ENCODE results near the gene ZFY. TPM values are rescaled to one million over a fixed set of nuclear protein-coding genes. Genes with fewer than 3 reads are reported as not detected.

The ZFY gene
- total and polyA plus RNA-seq, 2 of the 13 experiments (the other 11 are each of a cell fraction or from before 2014, with no cell fraction given), result 3.3 to 17.1 TPM

- TF ChIP-seq WIZ (CRISPR knock-in tag; IDR thresholded peaks at IDR 0.05) (no peak), MBD4 (IDR thresholded peaks at IDR 0.05; ENCODE audit: borderline replicate concordance, low read length) (no peak), HNRNPK (IDR thresholded peaks at IDR 0.05; ENCODE audit: low read depth, low read length, poor library complexity, severe bottlenecking) (no peak)
These were observed 38.0 kb downstream of the ZFY start (continued) for GRCh38 chrY:2973110-2973751.

GRCh38 chrY:2979283-2979682 lies 44.1 kb downstream of the ZFY start:
- no peaks in the 10 kb centered on the region for H3K27me3 ChIP-seq (ENCODE audit: control insufficient read depth in 1 of 2, insufficient read depth in 2 of 2, low read length in 2 of 2)
- H3K79me2 ChIP-seq (ENCODE audit: insufficient read depth, low read length), result no peaks in the 10 kb centered on the region
- no peaks in the 10 kb centered on the region for H3K9me3 ChIP-seq (ENCODE audit: low read length)
- H2AFZ ChIP-seq (ENCODE audit: low read length), result no peak overlapping the region
- FAIRE-seq (no peak), ATAC-seq (no peak), DNase-seq (ENCODE audit: low spot score) (no peak)
- no peak overlapping the region for H3K27ac ChIP-seq (ENCODE audit: extremely low read length, insufficient read depth, low read length)
- BruUV-seq (replicated peaks), result TSS peak; percentile 32
- no peaks in the 10 kb centered on the region for H4K20me1 ChIP-seq (ENCODE audit: insufficient read depth, low read length)
- in situ Hi-C loops (cut with HindIII; ENCODE audit: extremely low pct_ligation_motif_present, low pct_unique_long_range_greater_than_20kb), result no loop called here
- no peak overlapping the region for H3K4me2 ChIP-seq (ENCODE audit: low read depth, low read length)
- H3K36me3 ChIP-seq (replicated peaks in 1 of 2; ENCODE audit: control insufficient read depth in 1 of 2, insufficient read depth in 2 of 2, low read length in 2 of 2), result peaks cover 2 to 14% of the 10 kb centered on the region in 2 experiments; a peak in 1 of 5 replicates
- POLR2A ChIA-PET, result no interaction called here
- CTCF ChIA-PET (ENCODE audit: low intra/inter-chr PET ratio, low total read pairs), result no interaction called here
- TF ChIP-seq ZNF773 (CRISPR knock-in tag; IDR thresholded peaks at IDR 0.05; ENCODE audit: borderline replicate concordance), result no peak
- intact Hi-C loops (cut with micrococcal nuclease; ENCODE audit: unreplicated experiment), result no loop called here
- no peaks in the 10 kb centered on the region for H3K4me1 ChIP-seq (ENCODE audit: insufficient read depth, low read length)
- no peak overlapping the region for H3K4me3 ChIP-seq (replicated peaks in 1 of 3; ENCODE audit: insufficient read depth in 1 of 3, low read depth in 2 of 3, low read length in 3 of 3)
- H3K9ac ChIP-seq (ENCODE audit: insufficient read depth, low read depth, low read length), result no peak overlapping the region
- 95% methylated on average over 6 of the region's 6 CpGs for WGBS (ENCODE audit: low lambda C conversion rate)

DNA sequence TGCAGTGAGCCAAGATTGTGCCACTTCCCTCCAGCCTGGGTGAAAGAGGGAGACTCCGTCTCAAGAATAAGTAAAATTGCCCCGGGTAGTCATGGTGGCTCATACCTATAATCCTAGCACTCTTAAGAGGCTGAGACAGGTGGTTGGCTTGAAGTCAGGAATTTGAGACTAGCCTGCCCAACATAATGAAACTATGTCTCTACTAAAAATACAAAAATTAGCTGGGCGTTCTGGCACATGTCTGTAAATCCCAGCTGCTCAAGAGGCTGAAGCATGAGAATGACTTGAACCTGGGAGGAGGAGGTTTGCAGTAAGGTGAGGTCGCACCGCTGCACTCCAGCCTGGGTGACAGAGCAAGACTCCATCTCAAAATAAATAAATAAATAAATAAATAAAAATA lies 49.3 kb downstream of the ZFY start:
- TF ChIP-seq ZNF597 (CRISPR knock-in tag; IDR thresholded peaks at IDR 0.05), result no peak
- no peak for TF ChIP-seq ZNF747 (CRISPR knock-in tag; IDR thresholded peaks at IDR 0.05; ENCODE audit: borderline replicate concordance)
- no peak for TF ChIP-seq ZNF737 (CRISPR knock-in tag; IDR thresholded peaks at IDR 0.05; ENCODE audit: borderline replicate concordance)
- TF ChIP-seq MTA3 (CRISPR knock-in tag; IDR thresholded peaks at IDR 0.05), result no peak
- TF ChIP-seq PHF20 (CRISPR knock-in tag; IDR thresholded peaks at IDR 0.05), result no peak
- no peak for TF ChIP-seq PRMT3 (CRISPR knock-in tag; IDR thresholded peaks at IDR 0.05; ENCODE audit: borderline replicate concordance, low read depth)
- TF ChIP-seq NPAS2 (CRISPR knock-in tag; IDR thresholded peaks at IDR 0.05; ENCODE audit: borderline replicate concordance), result no peak
- ATAC-seq, result no peak
- ChIA-PET CTCF (ENCODE audit: low intra/inter-chr PET ratio, low total read pairs) (no interaction called here), POLR2A (no interaction called here)
- no peak for FAIRE-seq
- 98% methylated on average over 5 of the region's 5 CpGs for WGBS (ENCODE audit: low lambda C conversion rate)
- in situ Hi-C loops (cut with HindIII; ENCODE audit: extremely low pct_ligation_motif_present, low pct_unique_long_range_greater_than_20kb), result no loop called here
- H3K4me2 ChIP-seq (ENCODE audit: low read depth, low read length), result no peak overlapping the region
- intact Hi-C loops (cut with micrococcal nuclease; ENCODE audit: unreplicated experiment), result no loop called here
- no peak overlapping the region for H3K27ac ChIP-seq (ENCODE audit: extremely low read length, insufficient read depth, low read length)
- no peaks in the 10 kb centered on the region for H4K20me1 ChIP-seq (ENCODE audit: insufficient read depth, low read length)
- H3K4me1 ChIP-seq (ENCODE audit: insufficient read depth, low read length), result no peaks in the 10 kb centered on the region
- H3K4me3 ChIP-seq (replicated peaks in 1 of 3; ENCODE audit: insufficient read depth in 1 of 3, low read depth in 2 of 3, low read length in 3 of 3), result no peak overlapping the region
- BruUV-seq (replicated peaks), result no TSS peak
- no peaks in the 10 kb centered on the region for H3K27me3 ChIP-seq (ENCODE audit: control insufficient read depth in 1 of 2, insufficient read depth in 2 of 2, low read length in 2 of 2)
- no peak overlapping the region for H2AFZ ChIP-seq (ENCODE audit: low read length)
- H3K9me3 ChIP-seq (ENCODE audit: low read length), result no peaks in the 10 kb centered on the region
- H3K9ac ChIP-seq (ENCODE audit: insufficient read depth, low read depth, low read length), result no peak overlapping the region
- no peaks in the 10 kb centered on the region for H3K79me2 ChIP-seq (ENCODE audit: insufficient read depth, low read length)
- no peak for DNase-seq (ENCODE audit: low spot score)
- H3K36me3 ChIP-seq (replicated peaks in 1 of 2; ENCODE audit: control insufficient read depth in 1 of 2, insufficient read depth in 2 of 2, low read length in 2 of 2), result no peaks in the 10 kb centered on the region

Measured in HepG2 (cell line).